Stimulated activated CD8-positive, alpha-beta memory T cell treated with anti-CD3 and anti-CD28 coated beads, Interleukin-7, amount 100 ng/mL, for 4 hours (primary cell): ENCODE data around the gene MLLT3.
A peak's percentile ranks its signal among the peaks of the same experiment; 100 is the strongest.

Experiments
- DNase-seq, 2 donors: peaks; one replicate each; pipeline ENCODE4 v3.0.0-alpha.2; 2020; ENCODE audit warnings: low read depth in 2 of 2

Gene MLLT3

GRCh38 chr9:20512636-20513035, 109.7 kb downstream of the MLLT3 start:
- no peak for DNase-seq

GRCh38 chr9:20512106-20512505, 110.2 kb downstream of the MLLT3 start:
- no peak for DNase-seq

GRCh38 chr9:20511686-20512085, 110.6 kb downstream of the MLLT3 start:
- DNase-seq: no peak

- DNase-seq: no peak
These were observed 112.8 kb downstream of the MLLT3 start for GRCh38 chr9:20509466-20509865.

- no peak for DNase-seq
These were observed 114.1 kb downstream of the MLLT3 start for GRCh38 chr9:20508242-20508641.

GRCh38 chr9:20507431-20507830, 114.9 kb downstream of the MLLT3 start:
- no peak for DNase-seq

- DNase-seq: no peak
These were observed 116.0 kb downstream of the MLLT3 start for GRCh38 chr9:20506099-20506900.

- no peak for DNase-seq
These were observed 116.7 kb downstream of the MLLT3 start for GRCh38 chr9:20505574-20505973.

- DNase-seq: peak in 1 of 2 donors; percentile 12
These were observed 117.4 kb downstream of the MLLT3 start for GRCh38 chr9:20504930-20505329.

GRCh38 chr9:20500101-20500500, 122.2 kb downstream of the MLLT3 start:
- no peak for DNase-seq

GRCh38 chr9:20499013-20499412, 123.3 kb downstream of the MLLT3 start:
- DNase-seq: no peak

- no peak for DNase-seq
These were observed 126.0 kb downstream of the MLLT3 start for GRCh38 chr9:20496328-20496727.

- no peak for DNase-seq
These were observed 127.2 kb downstream of the MLLT3 start for GRCh38 chr9:20495098-20495497.

- no peak for DNase-seq
These were observed 128.3 kb downstream of the MLLT3 start for GRCh38 chr9:20494035-20494434.

GRCh38 chr9:20492772-20493171, 129.5 kb downstream of the MLLT3 start:
- DNase-seq: no peak

GRCh38 chr9:20491612-20492011, 130.7 kb downstream of the MLLT3 start:
- DNase-seq: no peak

GRCh38 chr9:20490246-20490834, 132.0 kb downstream of the MLLT3 start:
- DNase-seq: no peak

- no peak for DNase-seq
These were observed 133.6 kb downstream of the MLLT3 start for GRCh38 chr9:20488691-20489090.

GRCh38 chr9:20486552-20486951, 135.7 kb downstream of the MLLT3 start:
- no peak for DNase-seq

- DNase-seq: no peak
These were observed 140.9 kb downstream of the MLLT3 start for GRCh38 chr9:20481437-20481836.

GRCh38 chr9:20480249-20480648, 142.1 kb downstream of the MLLT3 start:
- DNase-seq: no peak

- no peak for DNase-seq
These were observed 142.7 kb downstream of the MLLT3 start for GRCh38 chr9:20479419-20480155.

- DNase-seq: no peak
These were observed 143.5 kb downstream of the MLLT3 start for GRCh38 chr9:20478786-20479185.
